Dermis microvascular lymphatic vessel endothelial cell (primary cell): Measurements from ENCODE around the gene PRKN. TPM values are rescaled to one million over a fixed set of nuclear protein-coding genes. Genes with fewer than 3 reads are reported as not detected.
A peak's percentile ranks its signal among the peaks of the same experiment; 100 is the strongest.

Source experiments
- DNase-seq, 2 donors: peaks; one replicate each; pipeline versions ENCODE4 v3.0.0 to v3.0.0-alpha.2; 2010; ENCODE audit warnings: low read depth in 2 of 2
- total RNA-seq: library from RNA; depleted of rRNA; stranded (reverse); fragments of >200 nt; gene quantifications from 2 replicates; pipeline ENCODE4 v1.2.1, GENCODE V29; 2014

The PRKN gene
- total RNA-seq, 1 donor from 2014 or later: 0.39 TPM

DNA sequence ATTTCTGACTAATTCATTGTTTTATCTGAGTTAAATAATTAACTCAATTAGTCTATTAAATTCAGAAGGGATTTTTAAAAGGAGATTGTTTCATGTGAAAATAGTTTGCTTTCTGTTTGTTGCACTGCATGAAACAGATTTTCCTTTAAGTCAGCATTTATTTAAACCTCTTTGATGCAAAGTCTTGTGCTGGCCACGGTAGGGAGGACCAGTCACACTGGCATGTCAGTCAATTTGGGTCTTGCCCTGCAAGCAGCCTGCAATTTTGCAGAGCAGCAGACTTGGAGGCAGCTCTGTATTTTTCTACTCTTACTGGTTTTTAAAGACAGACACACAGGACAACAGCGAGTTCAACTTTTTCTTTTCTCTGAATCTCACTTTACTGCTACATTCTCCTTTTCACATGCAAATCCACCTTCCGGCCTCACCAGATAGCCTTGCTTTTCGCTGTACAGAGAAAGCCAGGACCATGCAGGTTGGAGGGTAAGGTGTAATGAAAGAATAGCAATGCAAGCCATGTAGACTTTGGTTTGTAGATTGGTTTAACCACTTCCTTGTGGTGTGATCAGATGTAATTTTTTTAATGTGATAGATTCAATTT lies 763.8 kb downstream of the PRKN start:
- DNase-seq: no peak

GRCh38 chr6:161963181-161963580 lies 764.4 kb downstream of the PRKN start:
- no peak for DNase-seq

DNA sequence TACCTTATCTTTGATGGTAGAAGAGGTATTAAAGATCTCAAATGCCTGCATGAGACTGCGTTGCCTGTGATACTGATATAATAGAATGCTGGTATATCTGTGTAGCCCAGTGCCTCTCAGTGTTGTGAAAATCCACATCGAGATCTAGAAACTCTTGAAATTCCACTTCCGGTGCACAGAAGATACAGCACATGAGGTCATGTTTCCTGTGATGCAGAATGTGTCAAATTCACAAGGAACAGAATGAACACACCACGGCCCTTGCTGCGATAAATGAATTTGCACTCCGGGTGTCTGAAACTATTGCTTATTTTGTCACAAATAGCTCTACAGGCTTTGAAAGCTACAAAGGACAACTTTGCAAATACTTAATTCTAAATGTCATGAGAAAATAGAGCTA lies 765.8 kb downstream of the PRKN start:
- no peak for DNase-seq

DNA sequence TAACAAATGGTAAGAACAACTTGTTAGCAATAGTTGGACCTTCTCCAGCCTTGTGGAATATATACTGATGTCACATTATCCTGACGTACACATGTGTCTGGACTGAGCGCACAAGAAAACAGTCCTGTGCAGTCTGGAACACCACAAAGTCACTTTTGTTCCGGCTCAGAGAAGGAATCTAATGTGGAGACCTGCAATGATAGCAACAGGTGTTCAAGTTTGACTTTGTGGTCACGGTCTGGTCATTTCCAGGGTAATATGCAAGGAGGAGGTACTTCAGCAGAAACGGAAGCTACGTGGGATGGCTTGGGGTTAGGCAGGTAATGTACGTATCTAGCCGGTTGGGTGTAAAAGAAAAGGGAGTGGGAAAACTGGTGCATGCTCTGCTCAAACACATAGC lies 766.5 kb downstream of the PRKN start:
- DNase-seq: no peak

DNA sequence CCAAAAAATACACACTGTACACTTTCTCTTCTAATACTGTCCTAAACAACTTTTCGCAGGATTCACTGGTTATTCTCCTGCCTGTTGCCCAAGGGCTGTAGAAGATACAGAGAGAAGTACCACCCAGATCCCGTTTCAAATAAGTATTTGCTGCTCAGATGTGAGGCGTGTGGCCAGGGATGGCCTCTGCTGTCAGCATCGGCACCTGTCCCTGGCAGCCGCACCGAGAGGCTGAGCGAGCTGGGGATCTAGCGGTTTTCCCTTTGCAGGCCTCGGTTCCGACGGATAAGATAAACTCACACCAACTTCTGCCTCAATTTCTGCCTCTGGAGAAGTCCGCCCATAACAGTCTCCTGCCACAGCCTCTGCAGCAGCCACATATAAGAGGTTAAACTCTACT lies 768.5 kb downstream of the PRKN start:
- DNase-seq: no peak

- no peak for DNase-seq
Measured at GRCh38 chr6:161956082-161956481, 771.5 kb downstream of the PRKN start.

- no peak for DNase-seq
Measured at GRCh38 chr6:161954699-161955276, 772.8 kb downstream of the PRKN start.

DNA sequence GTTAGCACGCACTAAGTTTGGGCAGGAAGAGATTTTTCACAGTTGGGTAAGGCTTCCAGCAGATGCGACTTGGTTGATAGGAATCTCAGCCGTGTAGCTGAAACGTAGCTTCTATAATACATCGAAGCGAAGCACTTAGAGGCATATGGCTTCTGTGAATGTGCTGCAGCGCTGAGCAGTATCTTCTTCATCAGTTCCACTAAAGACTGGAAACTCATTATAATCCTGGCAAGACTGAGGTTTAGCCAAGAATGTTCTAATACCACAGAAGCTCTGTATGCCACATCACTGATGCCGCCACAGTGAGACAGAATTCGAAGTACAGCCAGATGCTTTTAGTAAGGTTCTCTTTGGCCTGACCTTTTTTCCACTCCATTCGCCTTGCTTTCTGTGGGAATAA lies 773.5 kb downstream of the PRKN start:
- no peak for DNase-seq

GRCh38 chr6:161951126-161951525 lies 776.4 kb downstream of the PRKN start:
- DNase-seq: no peak

- DNase-seq: no peak
Measured at GRCh38 chr6:161949531-161949930, 778.0 kb downstream of the PRKN start.

- no peak for DNase-seq
Measured at GRCh38 chr6:161948462-161948861, 779.1 kb downstream of the PRKN start.

DNA sequence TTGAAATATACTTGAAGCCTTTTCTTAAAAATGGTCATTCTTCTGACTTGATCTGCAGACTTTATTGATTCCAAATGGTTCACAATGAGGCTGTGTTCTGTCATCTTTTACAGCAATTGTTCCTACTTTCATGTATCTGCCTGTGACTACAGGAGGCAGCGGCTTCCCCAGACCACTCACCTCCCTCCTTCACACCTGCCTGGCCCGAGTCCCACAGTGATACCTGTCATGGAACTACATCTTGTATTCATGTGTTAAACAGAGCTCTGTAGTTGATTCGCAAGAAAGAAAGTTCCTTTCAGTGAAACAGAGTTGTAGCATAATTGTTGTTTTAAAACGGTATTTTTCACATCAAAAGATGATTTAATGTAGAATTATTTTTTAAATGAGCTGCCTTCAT lies 780.2 kb downstream of the PRKN start:
- no peak for DNase-seq

GRCh38 chr6:161946461-161946860 lies 781.1 kb downstream of the PRKN start:
- DNase-seq: no peak

- DNase-seq: no peak
Measured at GRCh38 chr6:161943561-161943960, 784.0 kb downstream of the PRKN start.

- no peak for DNase-seq
Measured at GRCh38 chr6:161941565-161941964, 786.0 kb downstream of the PRKN start.

DNA sequence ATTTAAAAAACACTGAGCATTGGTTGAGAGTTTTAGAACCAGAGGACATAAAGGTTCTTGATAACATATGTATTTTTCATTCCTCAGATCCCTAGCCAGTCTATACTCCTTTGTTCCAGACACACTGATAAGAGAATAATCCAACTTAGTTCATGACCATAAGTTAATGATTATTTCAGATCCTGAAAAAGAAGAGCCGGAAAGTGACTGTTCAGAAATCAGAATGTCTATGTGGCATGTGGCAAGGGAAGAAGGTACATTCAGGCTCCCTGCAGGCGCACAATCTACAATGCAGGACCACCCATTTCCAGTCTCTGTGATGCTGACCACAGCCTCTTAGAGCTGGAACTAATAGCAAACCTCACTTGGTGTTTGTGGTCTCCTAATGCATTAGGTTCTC lies 787.0 kb downstream of the PRKN start:
- no peak for DNase-seq

DNA sequence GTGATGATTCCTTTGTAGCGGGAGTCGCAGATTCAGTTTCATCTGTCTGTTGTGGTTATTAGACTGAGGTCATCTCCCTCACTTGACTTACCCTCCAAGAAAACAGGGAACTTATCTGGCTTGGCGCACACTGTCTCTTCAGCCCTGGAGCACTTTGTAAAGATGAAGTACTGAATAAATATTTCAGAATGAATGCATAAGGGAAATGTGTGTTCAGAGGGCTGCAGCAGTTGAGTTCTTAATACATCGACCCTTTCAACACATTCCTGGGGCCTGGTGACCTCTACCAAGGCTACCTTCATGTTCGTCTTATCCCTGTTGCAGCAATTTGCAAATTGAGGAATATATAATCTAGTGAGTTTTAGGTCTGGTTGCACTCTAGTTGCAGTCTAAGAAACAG lies 801.2 kb downstream of the PRKN start:
- DNase-seq: no peak

DNA sequence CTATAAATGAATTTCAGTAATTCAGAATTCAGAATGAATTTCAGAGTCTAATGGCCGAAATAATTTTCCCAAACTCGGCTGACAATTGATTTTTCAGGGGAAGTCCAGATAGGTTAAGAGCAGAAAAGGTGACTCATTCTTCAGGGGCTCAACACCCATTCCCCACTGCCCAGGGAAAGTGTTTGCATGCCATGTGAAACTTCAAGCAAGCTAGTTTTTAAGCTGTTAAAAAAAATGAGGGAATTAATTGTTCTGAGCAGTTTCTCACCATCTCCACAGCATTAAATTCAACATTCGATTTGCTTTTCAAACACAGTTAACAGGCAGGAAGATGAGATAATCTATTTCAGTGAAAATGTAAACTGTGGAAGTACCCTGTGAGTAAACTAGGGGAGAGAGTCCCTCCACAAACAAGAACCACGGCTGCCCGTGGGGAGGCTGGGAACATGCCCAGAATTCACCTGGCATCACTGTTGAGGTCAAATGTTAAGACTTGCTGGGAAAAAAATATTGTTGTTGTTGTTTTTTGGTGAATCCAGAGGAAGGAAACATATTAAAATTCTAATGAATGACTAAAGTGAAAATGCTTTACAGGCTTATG lies 803.0 kb downstream of the PRKN start:
- no peak for DNase-seq

- DNase-seq: peak in 1 of 2 donors; percentile 9
Measured at GRCh38 chr6:161922631-161923119, 804.9 kb downstream of the PRKN start.

- DNase-seq: no peak
Measured at GRCh38 chr6:161921602-161922395, 805.8 kb downstream of the PRKN start.

DNA sequence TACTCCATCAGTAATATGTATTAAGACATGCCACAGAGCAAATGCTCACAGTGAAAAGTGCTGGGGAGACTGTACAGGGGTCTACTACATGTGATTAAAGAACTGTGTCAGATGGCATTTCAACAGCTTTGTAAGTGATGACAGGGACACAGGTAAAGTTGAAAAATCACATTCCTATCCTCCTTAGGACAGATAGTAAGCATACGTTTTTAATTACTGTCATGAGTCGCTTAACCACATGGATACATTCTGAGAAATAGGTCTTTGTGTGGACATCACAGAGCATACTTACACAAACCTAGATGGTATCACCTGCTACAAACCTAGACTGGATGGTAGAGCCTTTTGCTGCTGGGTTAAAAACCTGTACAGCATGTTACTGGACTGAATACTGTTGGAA lies 807.9 kb downstream of the PRKN start:
- DNase-seq: no peak

DNA sequence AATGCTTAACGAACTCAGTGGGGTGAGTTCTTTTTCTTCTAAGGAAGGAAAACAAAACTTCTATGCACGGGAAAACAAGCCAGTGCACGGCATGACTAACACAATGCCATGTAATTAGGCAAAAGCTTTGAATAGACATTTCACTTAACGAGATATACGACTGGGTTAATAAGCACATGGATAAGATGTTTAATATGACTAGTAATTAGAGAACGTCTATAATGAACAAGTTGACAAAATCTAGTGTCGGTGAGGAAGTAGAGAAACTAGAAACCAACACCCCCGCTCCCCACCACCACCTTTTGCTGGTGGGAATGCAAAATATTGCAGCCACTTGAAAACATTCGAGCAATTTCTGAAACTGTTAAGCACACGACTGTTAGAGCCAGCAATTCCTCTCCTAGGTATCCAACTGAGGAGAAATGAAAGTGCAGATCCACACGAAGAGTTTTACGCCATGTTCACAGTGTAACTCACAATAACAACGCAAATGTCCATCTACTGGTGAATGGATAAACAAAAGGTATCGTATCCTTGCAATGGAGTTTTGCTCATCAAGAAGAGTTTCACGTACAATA lies 808.8 kb downstream of the PRKN start:
- DNase-seq: no peak
